HEK293T (cell line): Measurements from ENCODE around the gene GTSE1.

Experiments
- CTCF ChIA-PET: fragments of 350-600 bp; formaldehyde crosslinking; extraction: SDS; loops from one replicate; lab custom pipeline; 2021; ENCODE audit warnings: antibody characterized with exemption, inconsistent platforms; lab: Yijun Ruan, JAX
- POLR2A ChIA-PET: fragments of 350-600 bp; formaldehyde crosslinking; extraction: SDS; loops from one replicate; lab custom pipeline; 2020; ENCODE audit warnings: antibody characterized with exemption, inconsistent platforms; lab: Yijun Ruan, JAX
- DNase-seq: peaks from one replicate; pipeline ENCODE4 v3.0.0; 2012; ENCODE audit warnings: mixed read lengths; ENCODE audit errors: extremely low spot score
- ARNT ChIP-seq: fragments of 450-650 bp; IDR thresholded peaks from 2 replicates; pipeline ENCODE4 v1.6.1; 2017; ENCODE audit warnings: mild to moderate bottlenecking
- BHLHE40 ChIP-seq: fragments of 450-650 bp; IDR thresholded peaks from 2 replicates; pipeline ENCODE4 v1.6.1; 2016; ENCODE audit warnings: mild to moderate bottlenecking, moderate library complexity, borderline replicate concordance
- CTBP1 ChIP-seq: fragments of 450-650 bp; IDR thresholded peaks from 2 replicates; pipeline ENCODE4 v1.6.1; 2016; ENCODE audit warnings: borderline replicate concordance
- ELF4 ChIP-seq: fragments of 450-650 bp; IDR thresholded peaks from 2 replicates; pipeline ENCODE4 v1.6.1; 2017; ENCODE audit warnings: antibody characterized with exemption
- FOXA1 ChIP-seq: fragments of 450-650 bp; IDR thresholded peaks from 2 replicates; pipeline ENCODE4 v1.6.1; 2016; ENCODE audit warnings: mild to moderate bottlenecking
- FOXK2 ChIP-seq: fragments of 450-650 bp; IDR thresholded peaks from 2 replicates; pipeline ENCODE4 v1.6.1; 2016; ENCODE audit warnings: mild to moderate bottlenecking
- FOXM1 ChIP-seq: fragments of 450-650 bp; IDR thresholded peaks from 2 replicates; pipeline ENCODE4 v1.6.1; 2017; ENCODE audit warnings: mild to moderate bottlenecking, borderline replicate concordance
- HDGF ChIP-seq: fragments of 450-650 bp; IDR thresholded peaks from 2 replicates; pipeline ENCODE4 v1.6.1; 2017; ENCODE audit warnings: antibody characterized with exemption, borderline replicate concordance
- L3MBTL2 ChIP-seq: fragments of 450-650 bp; conservative IDR thresholded peaks from 2 replicates; pipeline ENCODE4 v1.6.1; 2016; ENCODE audit warnings: mild to moderate bottlenecking
- LEF1 ChIP-seq: fragments of 450-650 bp; IDR thresholded peaks from 2 replicates; pipeline ENCODE4 v1.6.1; 2017; ENCODE audit warnings: mild to moderate bottlenecking, borderline replicate concordance
- NFRKB ChIP-seq: fragments of 450-650 bp; IDR thresholded peaks from 2 replicates; pipeline ENCODE4 v1.6.1; 2016; ENCODE audit warnings: mild to moderate bottlenecking, moderate library complexity
- PKNOX1 ChIP-seq: fragments of 450-650 bp; IDR thresholded peaks from 2 replicates; pipeline ENCODE4 v1.6.1; 2016
- SP1 ChIP-seq: fragments of 450-650 bp; IDR thresholded peaks from 2 replicates; pipeline ENCODE4 v1.6.1; 2017
- SUZ12 ChIP-seq: fragments of 450-650 bp; IDR thresholded peaks from 2 replicates; pipeline ENCODE4 v1.6.1; 2016; ENCODE audit warnings: mild to moderate bottlenecking
- TARDBP ChIP-seq: fragments of 450-650 bp; IDR thresholded peaks from 2 replicates; pipeline ENCODE4 v1.6.1; 2016
- ZNF384 ChIP-seq: fragments of 450-650 bp; IDR thresholded peaks from 2 replicates; pipeline ENCODE4 v1.6.1; 2016

GTSE1 gene

GRCh38 chr22:46361826-46362202, 65.1 kb downstream of the GTSE1 start:
- ChIA-PET POLR2A (no interaction called here), CTCF (no interaction called here)
- no peak for TF ChIP-seq FOXA1
- no peak for TF ChIP-seq SUZ12
- TF ChIP-seq ZNF384: no peak
- TF ChIP-seq L3MBTL2: no peak
- no peak for TF ChIP-seq PKNOX1
- no peak for TF ChIP-seq TARDBP
- no peak for TF ChIP-seq ARNT
- no peak for TF ChIP-seq HDGF
- TF ChIP-seq FOXK2: no peak
- TF ChIP-seq NFRKB: no peak
- no peak for TF ChIP-seq BHLHE40
- no peak for TF ChIP-seq CTBP1
- TF ChIP-seq SP1: no peak
- no peak for TF ChIP-seq ELF4
- TF ChIP-seq FOXM1: no peak
- TF ChIP-seq LEF1: no peak
- no peak for DNase-seq

GRCh38 chr22:46362203-46362933, 65.7 kb downstream of the GTSE1 start:
- ChIA-PET POLR2A (no interaction called here), CTCF (no interaction called here)
- no peak for DNase-seq
- TF ChIP-seq NFRKB: no peak
- no peak for TF ChIP-seq BHLHE40
- no peak for TF ChIP-seq SP1
- TF ChIP-seq HDGF: no peak
- TF ChIP-seq FOXM1: no peak
- TF ChIP-seq ARNT: no peak
- no peak for TF ChIP-seq ZNF384
- TF ChIP-seq FOXK2: no peak
- TF ChIP-seq PKNOX1: no peak
- TF ChIP-seq SUZ12: no peak
- no peak for TF ChIP-seq CTBP1
- no peak for TF ChIP-seq ELF4
- TF ChIP-seq LEF1: no peak
- TF ChIP-seq TARDBP: no peak
- no peak for TF ChIP-seq FOXA1
- TF ChIP-seq L3MBTL2: no peak

GRCh38 chr22:46362934-46363515, 66.4 kb downstream of the GTSE1 start:
- CTCF ChIA-PET: no interaction called here
- POLR2A ChIA-PET: no interaction called here
- TF ChIP-seq L3MBTL2: no peak
- TF ChIP-seq FOXK2: no peak
- no peak for TF ChIP-seq ELF4
- no peak for TF ChIP-seq FOXM1
- TF ChIP-seq PKNOX1: no peak
- no peak for TF ChIP-seq SUZ12
- TF ChIP-seq ZNF384: no peak
- no peak for TF ChIP-seq NFRKB
- TF ChIP-seq BHLHE40: no peak
- no peak for TF ChIP-seq FOXA1
- no peak for TF ChIP-seq ARNT
- no peak for TF ChIP-seq CTBP1
- TF ChIP-seq TARDBP: no peak
- no peak for TF ChIP-seq SP1
- TF ChIP-seq LEF1: no peak
- TF ChIP-seq HDGF: no peak

GRCh38 chr22:46363611-46364321, 67.1 kb downstream of the GTSE1 start:
- ChIA-PET POLR2A (no interaction called here), CTCF (no interaction called here)
- DNase-seq: no peak
- TF ChIP-seq TARDBP: no peak
- TF ChIP-seq HDGF: no peak
- no peak for TF ChIP-seq BHLHE40
- TF ChIP-seq FOXK2: no peak
- TF ChIP-seq ARNT: no peak
- no peak for TF ChIP-seq ELF4
- TF ChIP-seq FOXA1: no peak
- TF ChIP-seq PKNOX1: no peak
- no peak for TF ChIP-seq SUZ12
- TF ChIP-seq FOXM1: no peak
- no peak for TF ChIP-seq NFRKB
- no peak for TF ChIP-seq CTBP1

More at GRCh38 chr22:46362934-46363515, 66.4 kb downstream of the GTSE1 start:
- DNase-seq: no peak
